ENCODE data around the gene LCLAT1.

Gene LCLAT1

GRCh38 chr2:30447149-30448045 lies at the start of gene LCLAT1:
TSS of gene LCLAT1 (plus strand) at chr2:30447246. CDS start at chr2:30525591, 78,345 bp downstream.
- no peak for DNase-seq (ENCODE audit: low read depth, low spot score)
- Histone ChIP-seq H3K4me3 (peak within 1 kb of the TSS; percentile 83), H3K36me3 (ENCODE audit: insufficient read depth, low read length) (peaks cover 13% of the 10 kb centered on the region), H3K9me3 (ENCODE audit: low read depth, low read length) (no peaks in the 10 kb centered on the region), H3K27ac (peak within 1 kb of the TSS; percentile 39; the same call in 1 of the 2 replicates), H3K9ac (ENCODE audit: insufficient read length) (peak within 1 kb of the TSS; percentile 86)
- TF ChIP-seq POLR2AphosphoS5 (IDR thresholded peaks at IDR 0.05; ENCODE audit: borderline replicate concordance, low read depth, low read length) = no peak; the same call in 1 of the 2 replicates
- TF ChIP-seq FOXP2 (optimal IDR thresholded peaks at IDR 0.05; ENCODE audit: control extremely low read depth, extremely low read length, insufficient read depth) = no peak
- no peak for TF ChIP-seq EZH2 (IDR thresholded peaks at IDR 0.05)

GRCh38 chr2:30398084-30398873 lies 48.8 kb upstream of the LCLAT1 start:
- no peak for DNase-seq (ENCODE audit: low read depth, low spot score)
- Histone ChIP-seq H3K9me3 (ENCODE audit: low read depth, low read length) (no peaks in the 10 kb centered on the region), H3K4me3 (no peak overlapping the region), H3K27ac (no peak overlapping the region), H3K36me3 (ENCODE audit: insufficient read depth, low read length) (no peaks in the 10 kb centered on the region), H3K9ac (ENCODE audit: insufficient read length) (no peak overlapping the region)
- TF ChIP-seq EZH2 (IDR thresholded peaks at IDR 0.05) (no peak), FOXP2 (optimal IDR thresholded peaks at IDR 0.05; ENCODE audit: control extremely low read depth, extremely low read length, insufficient read depth) (no peak), POLR2AphosphoS5 (IDR thresholded peaks at IDR 0.05; ENCODE audit: borderline replicate concordance, low read depth, low read length) (no peak)

- DNase-seq (ENCODE audit: low read depth, low spot score) = peak; percentile 8
Measured at GRCh38 chr2:30400151-30400954, 46.7 kb upstream of the LCLAT1 start.

GRCh38 chr2:30402441-30403182 lies 44.4 kb upstream of the LCLAT1 start:
- no peak overlapping the region for H3K4me3 ChIP-seq
- H3K9me3 ChIP-seq (ENCODE audit: low read depth, low read length) = no peaks in the 10 kb centered on the region
- no peak overlapping the region for H3K27ac ChIP-seq
- no peak for TF ChIP-seq POLR2AphosphoS5 (IDR thresholded peaks at IDR 0.05; ENCODE audit: borderline replicate concordance, low read depth, low read length)
- TF ChIP-seq FOXP2 (optimal IDR thresholded peaks at IDR 0.05; ENCODE audit: control extremely low read depth, extremely low read length, insufficient read depth) = no peak
- TF ChIP-seq EZH2 (IDR thresholded peaks at IDR 0.05) = no peak
- H3K36me3 ChIP-seq (ENCODE audit: insufficient read depth, low read length) = no peaks in the 10 kb centered on the region
- H3K9ac ChIP-seq (ENCODE audit: insufficient read length) = no peak overlapping the region
- no peak for DNase-seq (ENCODE audit: low read depth, low spot score)

More at GRCh38 chr2:30400151-30400954, 46.7 kb upstream of the LCLAT1 start:
- Histone ChIP-seq H3K27ac (peak overlapping the region; percentile 34; the same call in 1 of the 2 replicates), H3K36me3 (ENCODE audit: insufficient read depth, low read length) (no peaks in the 10 kb centered on the region), H3K4me3 (no peak overlapping the region), H3K9ac (ENCODE audit: insufficient read length) (no peak overlapping the region), H3K9me3 (ENCODE audit: low read depth, low read length) (no peaks in the 10 kb centered on the region)
- no peak for TF ChIP-seq FOXP2 (optimal IDR thresholded peaks at IDR 0.05; ENCODE audit: control extremely low read depth, extremely low read length, insufficient read depth)
- no peak for TF ChIP-seq EZH2 (IDR thresholded peaks at IDR 0.05)
- TF ChIP-seq POLR2AphosphoS5 (IDR thresholded peaks at IDR 0.05; ENCODE audit: borderline replicate concordance, low read depth, low read length) = no peak

- H3K36me3 ChIP-seq (ENCODE audit: insufficient read depth, low read length) = no peaks in the 10 kb centered on the region
- H3K9me3 ChIP-seq (ENCODE audit: low read depth, low read length) = no peaks in the 10 kb centered on the region
- H3K9ac ChIP-seq (ENCODE audit: insufficient read length) = no peak overlapping the region
- TF ChIP-seq FOXP2 (optimal IDR thresholded peaks at IDR 0.05; ENCODE audit: control extremely low read depth, extremely low read length, insufficient read depth) (no peak), EZH2 (IDR thresholded peaks at IDR 0.05) (no peak), POLR2AphosphoS5 (IDR thresholded peaks at IDR 0.05; ENCODE audit: borderline replicate concordance, low read depth, low read length) (no peak)
- no peak overlapping the region for H3K4me3 ChIP-seq
- no peak for DNase-seq (ENCODE audit: low read depth, low spot score)
- H3K27ac ChIP-seq = no peak overlapping the region
Measured at GRCh38 chr2:30403592-30404312, 43.3 kb upstream of the LCLAT1 start.

GRCh38 chr2:30404319-30405259 lies 42.5 kb upstream of the LCLAT1 start:
- H3K36me3 ChIP-seq (ENCODE audit: insufficient read depth, low read length) = no peaks in the 10 kb centered on the region
- no peak overlapping the region for H3K4me3 ChIP-seq
- H3K9ac ChIP-seq (ENCODE audit: insufficient read length) = no peak overlapping the region
- DNase-seq (ENCODE audit: low read depth, low spot score) = no peak
- TF ChIP-seq FOXP2 (optimal IDR thresholded peaks at IDR 0.05; ENCODE audit: control extremely low read depth, extremely low read length, insufficient read depth) (no peak), EZH2 (IDR thresholded peaks at IDR 0.05) (no peak), POLR2AphosphoS5 (IDR thresholded peaks at IDR 0.05; ENCODE audit: borderline replicate concordance, low read depth, low read length) (no peak)
- H3K9me3 ChIP-seq (ENCODE audit: low read depth, low read length) = no peaks in the 10 kb centered on the region
- H3K27ac ChIP-seq = no peak overlapping the region

All from SK-N-MC (cell line).